Subcutaneous abdominal adipose tissue (tissue), 5 donors: ENCODE measurements around the gene JAKMIP1.
"Not testable (repeated sequence)": the region's sequence is repeated elsewhere in the genome, so short reads cannot be mapped to it uniquely, and the experiment has no call there.

Experiments
- H3K27ac ChIP-seq: one replicate; pipeline ENCODE4 v1.7.0; 2013; ENCODE audit warnings: low read depth, mild to moderate bottlenecking, inconsistent platforms, low read length, moderate library complexity
- H3K27me3 ChIP-seq, 5 donors: one replicate each; pipeline ENCODE4 v1.7.0; 2013; ENCODE audit warnings: low read length in 5 of 5, inconsistent platforms in 1 of 5; ENCODE audit not compliant: control insufficient read depth in 5 of 5, insufficient read depth in 4 of 5
- H3K36me3 ChIP-seq, 5 donors: one replicate each; pipeline ENCODE4 v1.7.0; 2013; ENCODE audit warnings: low read length in 5 of 5; ENCODE audit not compliant: control insufficient read depth in 5 of 5, insufficient read depth in 5 of 5
- H3K4me1 ChIP-seq, 5 donors: one replicate each; pipeline ENCODE4 v1.7.0; 2013; ENCODE audit warnings: low read length in 5 of 5, mild to moderate bottlenecking in 3 of 5, moderate library complexity in 1 of 5; ENCODE audit not compliant: control insufficient read depth in 5 of 5, insufficient read depth in 5 of 5
- H3K4me3 ChIP-seq, 5 donors: one replicate each; pipeline ENCODE4 v1.7.0; 2013; ENCODE audit warnings: low read length in 5 of 5, low read depth in 1 of 5
- H3K9ac ChIP-seq, 5 donors: one replicate each; pipeline ENCODE4 v1.7.0; 2013; ENCODE audit warnings: low read length in 5 of 5, mild to moderate bottlenecking in 4 of 5, moderate library complexity in 3 of 5
- H3K9me3 ChIP-seq, 5 donors: one replicate each; pipeline ENCODE4 v1.7.0; 2013; ENCODE audit warnings: low read length in 5 of 5; ENCODE audit not compliant: control insufficient read depth in 5 of 5
- donor health status: healthy.
- donor health status: healthy.
- donor health status: healthy.
- donor health status: healthy.
- donor health status: healthy.

JAKMIP1 gene

GRCh38 chr4:6217716-6218381, 17.5 kb upstream of the JAKMIP1 start:
- Histone ChIP-seq H3K4me1 (peaks cover 0 to 5% (median 0%) of the 10 kb centered on the region in 5 donors), H3K4me3 (no peak overlapping the region), H3K9me3 (peaks cover 4 to 16% (median 13%) of the 10 kb centered on the region in 5 donors), H3K27me3 (peaks cover 10 to 27% (median 23%) of the 10 kb centered on the region in 5 donors), H3K27ac (no peak overlapping the region), H3K36me3 (no peaks in the 10 kb centered on the region), H3K9ac (no peak overlapping the region)

GRCh38 chr4:6216588-6216987, 16.2 kb upstream of the JAKMIP1 start:
- H3K9me3 ChIP-seq: peaks cover 0 to 10% (median 7%) of the 10 kb centered on the region in 5 donors
- peaks cover 0 to 4% (median 0%) of the 10 kb centered on the region in 5 donors for H3K4me1 ChIP-seq
- H3K27me3 ChIP-seq: peaks cover 0 to 19% (median 15%) of the 10 kb centered on the region in 5 donors
- H3K27ac ChIP-seq: no peak overlapping the region
- no peak overlapping the region for H3K9ac ChIP-seq
- H3K4me3 ChIP-seq: no peak overlapping the region
- no peaks in the 10 kb centered on the region for H3K36me3 ChIP-seq

DNA sequence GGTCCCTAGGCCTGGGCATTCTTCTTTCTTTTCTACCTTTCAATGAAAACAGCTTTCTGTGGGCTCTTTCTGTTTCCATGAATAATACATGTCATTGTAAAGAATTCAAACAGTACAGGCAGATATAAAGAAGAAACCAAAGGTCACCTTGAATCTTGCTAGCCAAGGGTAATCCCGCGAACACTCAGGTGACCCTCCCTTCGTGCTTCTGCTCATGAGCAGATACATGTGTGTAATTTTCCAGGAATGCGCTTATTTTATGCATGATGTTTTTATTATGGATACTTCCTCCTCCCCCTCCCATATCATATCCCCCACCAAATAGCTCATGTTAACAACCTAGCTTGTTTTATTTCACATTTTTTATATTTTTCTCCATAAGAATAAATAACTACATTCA, 9.6 kb upstream of the JAKMIP1 start:
- no peak overlapping the region for H3K27ac ChIP-seq
- no peaks in the 10 kb centered on the region for H3K4me1 ChIP-seq
- H3K9me3 ChIP-seq: peaks cover 0 to 11% (median 7%) of the 10 kb centered on the region in 5 donors
- H3K36me3 ChIP-seq: no peaks in the 10 kb centered on the region
- peaks cover 0 to 11% (median 0%) of the 10 kb centered on the region in 5 donors for H3K27me3 ChIP-seq
- H3K9ac ChIP-seq: no peak overlapping the region
- no peak overlapping the region for H3K4me3 ChIP-seq

DNA sequence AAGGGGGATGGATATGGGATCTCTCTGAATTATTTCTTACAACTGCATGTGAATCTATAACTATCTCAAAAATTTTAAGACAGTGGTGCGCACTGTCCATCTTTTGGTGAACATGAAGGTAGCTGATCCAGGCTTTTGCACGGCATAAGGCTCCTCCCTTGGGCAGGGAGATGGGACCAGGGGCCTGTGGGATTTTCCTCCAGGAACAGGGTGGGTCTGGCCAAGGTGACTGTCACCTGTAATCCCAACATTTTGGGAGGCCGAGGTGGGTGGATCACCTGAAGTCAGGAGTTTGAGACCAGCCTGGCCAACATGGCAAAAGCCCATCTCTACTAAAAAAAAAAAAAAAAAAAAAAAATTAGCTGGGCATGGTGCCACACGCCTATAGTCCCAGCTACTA, 8.9 kb upstream of the JAKMIP1 start:
- H3K9me3 ChIP-seq: peaks cover 0 to 11% (median 7%) of the 10 kb centered on the region in 5 donors

DNA sequence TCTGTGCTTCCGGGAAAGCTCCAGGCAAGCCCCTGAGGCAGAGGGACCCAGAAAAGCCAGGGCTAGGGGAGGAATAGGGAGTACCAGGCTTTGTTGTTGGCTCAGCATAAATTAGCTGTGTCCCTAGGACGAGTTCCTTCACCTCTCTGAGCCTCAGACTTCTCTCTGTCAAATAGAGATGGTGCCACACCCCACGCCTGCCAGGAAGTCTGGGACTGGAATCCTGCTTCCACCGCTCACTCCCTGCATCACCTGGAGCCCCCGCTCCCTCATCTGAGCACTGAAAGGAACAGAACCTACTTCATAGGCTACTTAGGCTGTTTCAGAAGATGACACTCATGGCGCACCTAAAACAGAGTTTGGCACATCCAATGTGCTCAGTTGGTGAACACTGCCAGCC, 8.1 kb upstream of the JAKMIP1 start:
- Histone ChIP-seq H3K36me3 (no peaks in the 10 kb centered on the region), H3K4me1 (no peaks in the 10 kb centered on the region), H3K4me3 (no peak overlapping the region), H3K9me3 (peaks cover 0 to 10% (median 6%) of the 10 kb centered on the region in 5 donors), H3K9ac (no peak overlapping the region), H3K27me3 (peaks cover 0 to 11% (median 4%) of the 10 kb centered on the region in 5 donors), H3K27ac (no peak overlapping the region)

More for the DNA sequence above, 8.9 kb upstream of the JAKMIP1 start:
- H3K4me1 ChIP-seq, H3K9ac ChIP-seq, H3K27ac ChIP-seq, H3K4me3 ChIP-seq, H3K36me3 ChIP-seq: not testable (repeated sequence)
- H3K27me3 ChIP-seq: peaks cover 0 to 11% (median under 1%) of the 10 kb centered on the region in 5 donors

GRCh38 chr4:6207602-6208001, 7.3 kb upstream of the JAKMIP1 start:
- Histone ChIP-seq H3K27ac (no peak overlapping the region), H3K9ac (no peak overlapping the region), H3K4me1 (no peaks in the 10 kb centered on the region), H3K36me3 (no peaks in the 10 kb centered on the region), H3K9me3 (peaks cover 0 to 3% (median 0%) of the 10 kb centered on the region in 5 donors), H3K27me3 (peaks cover 0 to 11% (median 4%) of the 10 kb centered on the region in 5 donors), H3K4me3 (no peak overlapping the region)

DNA sequence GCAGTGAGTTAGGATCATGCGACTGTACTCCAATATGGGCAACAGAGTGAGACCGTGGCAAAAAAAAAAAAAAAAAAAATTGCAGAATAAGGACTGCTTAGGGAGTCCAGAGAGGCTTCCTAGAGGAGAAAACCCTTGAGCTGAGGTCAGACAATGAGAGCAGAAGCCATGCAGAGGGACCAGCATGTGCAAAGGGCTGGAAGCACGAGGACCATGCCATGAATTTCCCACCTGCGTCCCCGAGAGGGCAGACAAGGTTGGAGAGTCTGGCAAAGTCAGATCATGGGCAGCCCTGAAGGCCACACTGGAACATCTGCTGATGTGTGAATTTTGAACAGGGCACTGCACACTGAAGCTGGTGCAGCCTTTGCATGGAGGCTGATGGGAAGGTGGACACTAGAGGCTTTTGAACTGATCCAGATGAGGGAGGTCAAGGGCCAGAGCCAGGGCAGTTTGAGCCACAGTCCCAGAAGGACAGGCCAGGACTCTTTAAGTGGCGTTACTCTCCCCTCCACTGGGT, 6.5 kb upstream of the JAKMIP1 start:
- H3K9ac ChIP-seq: no peak overlapping the region
- H3K4me1 ChIP-seq: no peaks in the 10 kb centered on the region
- H3K9me3 ChIP-seq: peaks cover 0 to 6% (median 2%) of the 10 kb centered on the region in 5 donors
- no peaks in the 10 kb centered on the region for H3K36me3 ChIP-seq
- peaks cover 0 to 11% (median 4%) of the 10 kb centered on the region in 5 donors for H3K27me3 ChIP-seq
- H3K27ac ChIP-seq: no peak overlapping the region
- no peak overlapping the region for H3K4me3 ChIP-seq

DNA sequence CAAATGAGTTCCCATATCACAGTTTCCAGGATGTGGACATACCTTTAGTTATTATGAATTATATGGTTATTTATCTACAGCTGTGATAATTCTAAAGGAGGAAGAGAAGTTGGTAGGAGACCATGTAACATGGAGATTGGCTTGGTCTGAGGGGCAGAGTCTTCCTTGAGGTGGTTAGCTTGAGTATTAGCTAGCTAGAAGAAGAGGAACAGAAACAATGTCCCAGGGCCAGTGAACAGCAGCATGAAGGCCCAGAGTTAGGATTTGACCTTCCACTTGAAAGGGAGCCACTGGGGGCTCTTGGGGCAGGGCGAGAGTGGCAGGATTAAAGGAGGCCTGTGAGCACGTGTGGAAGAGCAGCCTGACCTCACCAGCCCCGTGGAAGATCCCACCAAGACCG, 5.6 kb upstream of the JAKMIP1 start:
- Histone ChIP-seq H3K4me3 (no peak overlapping the region), H3K4me1 (no peaks in the 10 kb centered on the region), H3K36me3 (no peaks in the 10 kb centered on the region), H3K27me3 (peaks cover 0 to 12% (median 7%) of the 10 kb centered on the region in 5 donors), H3K9me3 (peaks cover 2 to 12% (median 9%) of the 10 kb centered on the region in 5 donors), H3K9ac (no peak overlapping the region), H3K27ac (no peak overlapping the region)

DNA sequence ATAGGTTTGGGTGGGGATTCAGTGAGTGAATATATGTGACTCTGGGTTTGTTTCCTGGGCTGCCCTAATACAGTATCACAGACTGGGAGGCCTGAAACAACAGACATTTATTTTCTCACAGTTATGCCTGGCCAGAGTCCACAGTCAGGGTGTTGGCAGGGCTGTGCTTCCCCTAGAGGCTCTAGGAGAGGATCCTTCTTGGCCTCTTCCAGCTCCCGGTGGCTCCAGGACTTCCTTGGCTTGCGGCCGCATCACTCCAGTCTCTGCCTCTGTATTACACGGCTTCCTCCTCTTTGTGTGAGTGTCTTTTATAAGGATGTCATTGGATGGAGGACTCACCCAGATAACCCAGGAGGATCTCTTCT, 5.2 kb upstream of the JAKMIP1 start:
- H3K9ac ChIP-seq: no peak overlapping the region
- no peak overlapping the region for H3K27ac ChIP-seq
- peaks cover 2 to 12% (median 10%) of the 10 kb centered on the region in 5 donors for H3K9me3 ChIP-seq
- no peak overlapping the region for H3K4me3 ChIP-seq
- peaks cover 0 to 15% (median 8%) of the 10 kb centered on the region in 5 donors for H3K27me3 ChIP-seq
- H3K4me1 ChIP-seq: peaks cover 0 to 3% (median 0%) of the 10 kb centered on the region in 5 donors
- H3K36me3 ChIP-seq: no peaks in the 10 kb centered on the region

DNA sequence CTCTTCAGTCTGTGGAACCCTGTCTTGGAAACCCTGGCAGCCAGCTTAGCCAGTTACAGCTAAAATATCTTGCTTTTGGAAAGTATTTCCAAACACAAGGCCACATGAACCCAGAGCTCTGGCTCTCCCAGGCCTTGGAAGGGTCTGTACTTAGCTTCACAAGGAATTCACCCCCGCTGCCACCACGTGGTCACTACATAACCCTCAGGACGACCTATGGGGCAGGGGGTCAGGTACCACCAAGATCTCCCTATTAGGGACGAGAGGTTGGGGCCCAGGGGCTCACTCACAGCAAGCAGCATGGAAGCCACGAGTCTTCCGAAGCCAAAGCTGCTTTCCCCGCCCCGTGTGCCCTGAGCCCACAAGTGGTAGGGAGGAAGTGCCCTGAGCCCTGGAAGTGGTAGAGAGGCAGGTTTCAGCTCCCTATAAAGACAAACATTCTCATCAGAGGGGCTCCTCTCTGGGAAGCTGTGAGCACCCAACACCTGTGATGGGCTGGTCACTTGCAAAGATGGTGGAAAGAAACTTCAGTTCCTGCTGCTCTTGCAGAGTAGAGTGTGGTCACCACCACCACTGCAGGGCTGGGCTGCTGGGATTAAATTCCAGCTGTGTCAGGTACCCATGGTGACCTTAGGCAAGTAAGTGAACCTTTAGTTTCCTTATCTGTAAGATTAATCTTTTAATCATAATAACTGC, 4.7 kb upstream of the JAKMIP1 start:
- Histone ChIP-seq H3K9me3 (peaks cover 2 to 12% (median 10%) of the 10 kb centered on the region in 5 donors), H3K36me3 (no peaks in the 10 kb centered on the region), H3K4me3 (no peak overlapping the region), H3K4me1 (peaks cover 0 to 7% (median 3%) of the 10 kb centered on the region in 5 donors), H3K9ac (no peak overlapping the region), H3K27me3 (peaks cover 0 to 15% (median 8%) of the 10 kb centered on the region in 5 donors), H3K27ac (no peak overlapping the region)
